ENCODE results near the gene CAPZB.

CAPZB gene

DNA sequence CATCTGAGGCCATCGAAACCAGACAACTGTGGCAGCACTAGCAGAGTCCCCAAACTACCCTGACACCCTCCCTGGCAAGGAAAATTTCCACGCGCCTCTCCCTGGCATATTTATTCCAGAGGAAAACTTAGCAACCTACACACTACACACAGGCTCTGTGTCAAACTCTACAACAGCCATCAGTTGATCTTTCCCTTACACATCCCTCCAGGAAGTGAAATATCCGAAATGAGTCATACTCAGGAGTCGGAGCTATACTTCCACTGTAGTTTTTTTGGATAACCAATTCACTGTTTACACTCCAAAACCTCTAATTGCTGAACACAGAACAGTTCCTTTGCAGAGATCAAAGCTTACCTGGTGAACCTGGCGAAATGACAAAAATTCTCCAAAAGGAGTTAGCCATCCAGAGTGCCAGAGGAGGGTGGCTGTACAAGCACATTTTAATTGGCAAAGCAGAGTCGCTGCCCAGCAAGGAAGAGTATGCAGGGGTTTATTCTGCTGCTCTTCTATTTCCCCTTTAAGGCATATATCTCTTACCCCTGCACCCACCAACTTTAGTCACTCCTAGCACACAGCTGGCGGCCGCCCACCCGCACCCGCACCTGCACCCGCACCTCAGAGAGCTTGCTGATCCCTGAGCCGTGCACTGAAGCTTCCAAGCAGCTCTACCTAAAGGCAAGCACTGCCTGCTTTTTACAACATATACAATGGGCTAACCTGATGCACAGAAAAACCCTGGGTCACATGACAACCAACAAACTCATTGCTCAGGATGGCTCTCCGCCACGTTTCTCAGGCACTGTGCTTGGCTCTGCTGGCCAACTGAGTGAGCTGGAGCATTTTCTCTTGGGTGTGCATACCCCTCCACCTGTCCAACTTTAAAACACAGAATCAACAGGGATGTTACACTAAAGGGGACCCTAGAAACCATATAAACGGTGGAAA lies 54.9 kb downstream of the CAPZB start:
- TF ChIP-seq, protein P1, sequence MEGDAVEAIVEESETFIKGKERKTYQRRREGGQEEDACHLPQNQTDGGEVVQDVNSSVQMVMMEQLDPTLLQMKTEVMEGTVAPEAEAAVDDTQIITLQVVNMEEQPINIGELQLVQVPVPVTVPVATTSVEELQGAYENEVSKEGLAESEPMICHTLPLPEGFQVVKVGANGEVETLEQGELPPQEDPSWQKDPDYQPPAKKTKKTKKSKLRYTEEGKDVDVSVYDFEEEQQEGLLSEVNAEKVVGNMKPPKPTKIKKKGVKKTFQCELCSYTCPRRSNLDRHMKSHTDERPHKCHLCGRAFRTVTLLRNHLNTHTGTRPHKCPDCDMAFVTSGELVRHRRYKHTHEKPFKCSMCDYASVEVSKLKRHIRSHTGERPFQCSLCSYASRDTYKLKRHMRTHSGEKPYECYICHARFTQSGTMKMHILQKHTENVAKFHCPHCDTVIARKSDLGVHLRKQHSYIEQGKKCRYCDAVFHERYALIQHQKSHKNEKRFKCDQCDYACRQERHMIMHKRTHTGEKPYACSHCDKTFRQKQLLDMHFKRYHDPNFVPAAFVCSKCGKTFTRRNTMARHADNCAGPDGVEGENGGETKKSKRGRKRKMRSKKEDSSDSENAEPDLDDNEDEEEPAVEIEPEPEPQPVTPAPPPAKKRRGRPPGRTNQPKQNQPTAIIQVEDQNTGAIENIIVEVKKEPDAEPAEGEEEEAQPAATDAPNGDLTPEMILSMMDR (IDR thresholded peaks at IDR 0.05; ENCODE audit: low read depth, low read length) = no peak
- TF ChIP-seq MAX (IDR thresholded peaks at IDR 0.05; ENCODE audit: low read depth, low read length) (no peak), POLR2A (IDR thresholded peaks at IDR 0.05; ENCODE audit: extremely low read depth, insufficient read length) (no peak), MYC (IDR thresholded peaks at IDR 0.05; ENCODE audit: low read depth, low read length) (no peak)
- DNase-seq (ENCODE audit: low read depth) = no peak
- no peak overlapping the region for H3K4me3 ChIP-seq (ENCODE audit: low read depth, low read length)

DNA sequence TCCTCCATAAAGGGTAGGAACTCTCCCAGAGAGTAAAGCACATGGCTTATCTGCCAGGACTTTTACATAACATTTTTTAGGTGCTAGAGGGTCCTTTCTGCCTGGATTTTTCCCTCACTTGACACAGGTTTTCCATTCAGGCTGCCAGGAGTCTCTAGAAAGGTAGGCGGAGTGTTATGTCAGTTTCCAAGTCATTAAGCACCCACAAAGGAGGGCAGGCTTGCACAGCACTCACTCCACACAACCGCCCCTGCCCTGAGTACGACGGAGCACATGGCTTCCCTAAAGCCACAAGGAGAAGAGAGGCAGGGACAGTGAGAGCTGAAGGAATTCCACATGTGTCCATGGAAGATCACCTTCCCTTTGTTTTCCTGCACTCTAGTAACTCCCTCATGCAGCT lies 55.7 kb downstream of the CAPZB start:
- no peak overlapping the region for H3K4me3 ChIP-seq (ENCODE audit: low read depth, low read length)
- no peak for DNase-seq (ENCODE audit: low read depth)
- TF ChIP-seq MAX (IDR thresholded peaks at IDR 0.05; ENCODE audit: low read depth, low read length) (no peak), POLR2A (IDR thresholded peaks at IDR 0.05; ENCODE audit: extremely low read depth, insufficient read length) (no peak), MYC (IDR thresholded peaks at IDR 0.05; ENCODE audit: low read depth, low read length) (no peak)
- TF ChIP-seq, protein P1 (IDR thresholded peaks at IDR 0.05; ENCODE audit: low read depth, low read length) = no peak

DNA sequence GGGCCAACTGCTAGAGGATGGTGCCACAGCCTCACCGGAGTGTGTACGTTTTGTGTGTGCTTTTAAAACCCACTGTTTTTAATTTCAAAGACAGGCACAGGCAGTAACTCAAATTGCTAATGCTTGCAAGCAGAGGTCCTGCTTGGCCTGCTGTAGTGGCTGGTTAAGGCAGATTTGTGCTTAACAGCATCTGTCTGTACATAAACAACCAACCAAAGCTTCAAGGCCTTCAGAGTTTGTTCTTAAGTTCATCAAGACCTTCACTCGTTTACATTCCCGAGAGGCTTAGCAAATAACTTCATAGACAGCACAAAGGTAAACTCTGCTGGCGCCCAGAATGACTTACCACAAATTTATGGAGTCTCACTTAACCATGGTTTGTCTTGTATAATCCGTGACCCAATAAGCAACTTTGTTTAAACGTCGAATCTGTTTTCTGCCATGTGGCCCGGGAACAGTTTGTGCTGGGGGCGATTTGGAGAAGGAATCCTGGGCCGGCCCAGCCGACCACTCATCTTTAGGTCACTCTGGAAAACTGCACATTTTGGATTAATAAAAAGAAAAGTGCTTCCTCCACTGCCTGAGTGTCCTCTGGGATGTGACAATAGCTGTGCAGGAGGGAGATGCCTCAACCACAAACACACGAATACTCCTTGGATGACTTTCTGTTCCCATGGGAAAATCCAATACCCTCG lies 58.1 kb downstream of the CAPZB start:
- no peak for DNase-seq (ENCODE audit: low read depth)
- TF ChIP-seq MAX (IDR thresholded peaks at IDR 0.05; ENCODE audit: low read depth, low read length) (no peak), POLR2A (IDR thresholded peaks at IDR 0.05; ENCODE audit: extremely low read depth, insufficient read length) (no peak), MYC (IDR thresholded peaks at IDR 0.05; ENCODE audit: low read depth, low read length) (no peak)
- TF ChIP-seq, protein P1 (IDR thresholded peaks at IDR 0.05; ENCODE audit: low read depth, low read length) = no peak
- no peak overlapping the region for H3K4me3 ChIP-seq (ENCODE audit: low read depth, low read length)

DNA sequence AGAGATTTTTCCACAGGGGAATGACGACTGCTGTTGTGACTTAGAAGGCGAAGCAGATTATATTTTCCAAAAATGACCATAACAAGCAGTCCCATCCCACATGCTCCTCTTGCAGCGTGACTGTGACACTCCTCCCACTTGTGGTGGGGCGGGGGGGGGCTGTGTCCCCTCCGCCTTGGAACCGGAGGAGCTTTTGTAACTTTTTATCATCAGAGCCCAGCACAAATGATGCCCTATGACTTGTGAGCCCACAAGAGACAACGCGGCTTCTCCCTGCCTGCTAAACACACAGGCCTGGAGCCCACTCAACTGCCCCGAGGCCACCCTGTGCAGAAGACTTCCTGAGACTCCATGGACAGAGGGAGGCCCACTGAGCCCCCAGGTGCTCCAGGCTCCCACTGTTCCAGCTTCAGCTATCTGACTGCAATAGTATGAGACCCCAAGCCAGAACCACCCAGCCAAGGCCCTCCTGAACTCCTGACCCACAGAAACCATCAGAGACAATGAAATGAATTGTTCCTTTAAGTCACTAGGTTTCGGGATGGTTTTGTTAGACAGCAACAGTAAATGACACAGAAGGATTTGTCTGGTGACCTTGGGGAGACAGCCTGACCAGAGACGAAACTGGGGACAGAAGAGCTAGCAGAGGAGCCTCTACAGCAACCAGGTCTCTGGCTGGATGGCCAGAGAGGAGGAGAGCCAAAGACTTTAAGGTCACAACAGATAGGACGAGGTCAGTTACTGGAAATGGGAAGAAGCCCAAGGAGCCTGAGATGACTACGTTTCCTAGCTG lies 58.8 kb downstream of the CAPZB start:
- TF ChIP-seq POLR2A (IDR thresholded peaks at IDR 0.05; ENCODE audit: extremely low read depth, insufficient read length) (no peak), MYC (IDR thresholded peaks at IDR 0.05; ENCODE audit: low read depth, low read length) (no peak)
- TF ChIP-seq, protein P1 (IDR thresholded peaks at IDR 0.05; ENCODE audit: low read depth, low read length) = no peak
- no peak for DNase-seq (ENCODE audit: low read depth)
- H3K4me3 ChIP-seq (ENCODE audit: low read depth, low read length) = no peak overlapping the region

- no peak for DNase-seq (ENCODE audit: low read depth)
- no peak for TF ChIP-seq MYC (IDR thresholded peaks at IDR 0.05; ENCODE audit: low read depth, low read length)
- no peak for TF ChIP-seq MAX (IDR thresholded peaks at IDR 0.05; ENCODE audit: low read depth, low read length)
- no peak for TF ChIP-seq POLR2A (IDR thresholded peaks at IDR 0.05; ENCODE audit: extremely low read depth, insufficient read length)
- TF ChIP-seq, protein P1 (IDR thresholded peaks at IDR 0.05; ENCODE audit: low read depth, low read length) = no peak
- H3K4me3 ChIP-seq (ENCODE audit: low read depth, low read length) = no peak overlapping the region
Measured at GRCh38 chr1:19425646-19426239, 59.6 kb downstream of the CAPZB start.

All from NB4 (cell line).